ENCODE results near the gene RPE65.

GRCh38 chr1:68429233-68429808 lies 20.4 kb downstream of the RPE65 start:
- no peak for TF ChIP-seq EZH2 (IDR thresholded peaks at IDR 0.05; ENCODE audit: insufficient read depth, poor library complexity, severe bottlenecking)
- no peak for TF ChIP-seq EZH2phosphoT487 (IDR thresholded peaks at IDR 0.05; ENCODE audit: insufficient read depth, low read depth)
